Panc1 (cell line): ENCODE data around the gene RPS3. TPM values are rescaled to one million over a fixed set of nuclear protein-coding genes. Genes with fewer than 3 reads are reported as not detected.

ENCODE experiments used
- ATAC-seq: fragments of 200-7000 bp; cut with Tn5 transposase; 2 replicates; pipeline ENCODE4 v1.9.1; 2020; ENCODE audit warnings: mild to moderate bottlenecking, moderate library complexity
- BruUV-seq: library from RNA; stranded (reverse); fragments of 400-500 nt; replicated peaks from 2 replicates; lab custom pipeline; 2021; lab: Mats Ljungman, UMichigan
- CTCF ChIA-PET: fragments of 300-600 bp; sonication (Branson Sonifier 250); formaldehyde crosslinking; loops from one replicate; lab custom pipeline; 2022; ENCODE audit warnings: antibody characterized with exemption; lab: Charles Lee
- POLR2A ChIA-PET: fragments of 300-600 bp; sonication (Branson Sonifier 250); formaldehyde crosslinking; loops from one replicate; lab custom pipeline; 2022; ENCODE audit warnings: antibody characterized with exemption; lab: Charles Lee
- DNase-seq: peaks from one replicate; pipeline ENCODE4 v3.0.0-alpha.2; 2010; ENCODE audit warnings: low read depth, low spot score
- H3K27ac ChIP-seq: 2 replicates; pipeline ENCODE4 v1.5.1; 2011; ENCODE audit warnings: mild to moderate bottlenecking, low read length, inconsistent platforms
- H3K27me3 ChIP-seq: fragments of 200-500 bp; sonication (Bioruptor generic); 2 replicates; pipeline ENCODE4 v1.6.0; 2014; ENCODE audit warnings: low read length, inconsistent platforms; ENCODE audit not compliant: control insufficient read depth, insufficient read depth
- H3K36me3 ChIP-seq: fragments of 200-500 bp; sonication (Bioruptor generic); 2 replicates; pipeline ENCODE4 v1.5.1; 2014; ENCODE audit warnings: inconsistent platforms, mild to moderate bottlenecking, low read length, moderate library complexity; ENCODE audit not compliant: control insufficient read depth, insufficient read depth
- H3K4me1 ChIP-seq: 2 replicates; pipeline ENCODE4 v1.5.1; 2011; ENCODE audit warnings: inconsistent platforms, mild to moderate bottlenecking, low read length, moderate library complexity; ENCODE audit not compliant: control insufficient read depth, insufficient read depth
- H3K4me3 ChIP-seq, 2 experiments: 2 replicates each; pipeline ENCODE4 v1.5.1; 2011 to 2012; ENCODE audit warnings: low read depth in 2 of 2, low read length in 2 of 2, mild to moderate bottlenecking in 2 of 2, inconsistent platforms in 1 of 2, moderate library complexity in 1 of 2
- H3K9me3 ChIP-seq: fragments of 200-500 bp; sonication (Bioruptor generic); 2 replicates; pipeline ENCODE4 v1.5.1; 2014; ENCODE audit warnings: low read depth, mild to moderate bottlenecking, inconsistent platforms, low read length, moderate library complexity; ENCODE audit not compliant: control insufficient read depth, insufficient read depth
- CTCF ChIP-seq: fragments of 450-650 bp; IDR thresholded peaks from 2 replicates; pipeline ENCODE4 v1.5.1; 2017; ENCODE audit warnings: mild to moderate bottlenecking
- POLR2AphosphoS5 ChIP-seq: IDR thresholded peaks from 2 replicates; pipeline ENCODE4 v1.6.1; 2012; ENCODE audit warnings: mild to moderate bottlenecking, low read depth, low read length, moderate library complexity
- SIN3A ChIP-seq: IDR thresholded peaks from 2 replicates; pipeline ENCODE4 v1.6.1; 2012; ENCODE audit warnings: low read depth, mild to moderate bottlenecking, low read length, moderate library complexity, borderline replicate concordance; ENCODE audit not compliant: insufficient read depth
- TCF7L2 ChIP-seq: IDR thresholded peaks from 2 replicates; pipeline ENCODE4 v1.6.1; 2011; ENCODE audit warnings: mild to moderate bottlenecking, low read depth, low read length, inconsistent platforms
- in situ Hi-C: cut with HindIII; loops from 2 replicates; pipeline ENCODE4 v1.10.0; 2016; ENCODE audit warnings: low sequenced_read_pairs, low pct_unique_long_range_greater_than_20kb
- intact Hi-C: fragments of 100-400 bp; cut with micrococcal nuclease; formaldehyde crosslinking; loops from one replicate; pipeline ENCODE4 v1.10.0; 2022; ENCODE audit not compliant: unreplicated experiment
- total RNA-seq: library from RNA; stranded (reverse); gene quantifications from one replicate; pipeline ENCODE4 v1.2.1, GENCODE V29; 2021; ENCODE audit not compliant: unreplicated experiment
- TF ChIP-seq, protein P1 (sequence below), 2 experiments: IDR thresholded peaks; 2 replicates each; pipeline ENCODE4 v1.6.1; 2011 to 2012; ENCODE audit warnings: low read depth in 2 of 2, control low read depth in 1 of 2, low read length in 1 of 2, mild to moderate bottlenecking in 1 of 2, moderate library complexity in 1 of 2; ENCODE audit not compliant: insufficient read depth in 1 of 2

RPS3 gene
- total RNA-seq, 1 experiment from 2014 or later, result 2,945 TPM

DNA sequence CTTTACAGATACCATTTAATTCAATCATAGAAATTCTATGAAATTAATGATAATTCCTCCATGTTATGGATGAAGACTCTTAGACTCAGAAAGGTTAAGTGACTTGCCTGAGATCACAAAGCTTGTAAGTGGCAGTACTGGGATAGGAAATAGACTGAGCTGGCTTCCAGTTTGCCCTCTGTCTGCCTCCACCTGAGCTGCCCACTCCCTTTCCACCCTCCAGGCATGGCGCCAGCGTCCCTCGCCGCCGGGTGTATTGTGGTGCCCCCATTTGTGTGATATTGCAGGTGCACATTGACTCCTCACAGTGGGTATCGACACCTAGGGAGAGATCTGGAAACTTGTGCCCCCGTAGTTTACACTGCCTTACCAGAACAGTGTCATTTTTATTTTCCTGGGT lies 9.4 kb upstream of the RPS3 start:
- Histone ChIP-seq H3K27me3 (no peaks in the 10 kb centered on the region), H3K4me1 (peaks cover 29% of the 10 kb centered on the region), H3K4me3 (no peak overlapping the region), H3K36me3 (no peaks in the 10 kb centered on the region), H3K27ac (no peak overlapping the region), H3K9me3 (no peaks in the 10 kb centered on the region)
- in situ Hi-C loops, result no loop called here
- TF ChIP-seq CTCF (no peak), TCF7L2 (no peak), POLR2AphosphoS5 (no peak), SIN3A (no peak)
- TF ChIP-seq, protein P1, sequence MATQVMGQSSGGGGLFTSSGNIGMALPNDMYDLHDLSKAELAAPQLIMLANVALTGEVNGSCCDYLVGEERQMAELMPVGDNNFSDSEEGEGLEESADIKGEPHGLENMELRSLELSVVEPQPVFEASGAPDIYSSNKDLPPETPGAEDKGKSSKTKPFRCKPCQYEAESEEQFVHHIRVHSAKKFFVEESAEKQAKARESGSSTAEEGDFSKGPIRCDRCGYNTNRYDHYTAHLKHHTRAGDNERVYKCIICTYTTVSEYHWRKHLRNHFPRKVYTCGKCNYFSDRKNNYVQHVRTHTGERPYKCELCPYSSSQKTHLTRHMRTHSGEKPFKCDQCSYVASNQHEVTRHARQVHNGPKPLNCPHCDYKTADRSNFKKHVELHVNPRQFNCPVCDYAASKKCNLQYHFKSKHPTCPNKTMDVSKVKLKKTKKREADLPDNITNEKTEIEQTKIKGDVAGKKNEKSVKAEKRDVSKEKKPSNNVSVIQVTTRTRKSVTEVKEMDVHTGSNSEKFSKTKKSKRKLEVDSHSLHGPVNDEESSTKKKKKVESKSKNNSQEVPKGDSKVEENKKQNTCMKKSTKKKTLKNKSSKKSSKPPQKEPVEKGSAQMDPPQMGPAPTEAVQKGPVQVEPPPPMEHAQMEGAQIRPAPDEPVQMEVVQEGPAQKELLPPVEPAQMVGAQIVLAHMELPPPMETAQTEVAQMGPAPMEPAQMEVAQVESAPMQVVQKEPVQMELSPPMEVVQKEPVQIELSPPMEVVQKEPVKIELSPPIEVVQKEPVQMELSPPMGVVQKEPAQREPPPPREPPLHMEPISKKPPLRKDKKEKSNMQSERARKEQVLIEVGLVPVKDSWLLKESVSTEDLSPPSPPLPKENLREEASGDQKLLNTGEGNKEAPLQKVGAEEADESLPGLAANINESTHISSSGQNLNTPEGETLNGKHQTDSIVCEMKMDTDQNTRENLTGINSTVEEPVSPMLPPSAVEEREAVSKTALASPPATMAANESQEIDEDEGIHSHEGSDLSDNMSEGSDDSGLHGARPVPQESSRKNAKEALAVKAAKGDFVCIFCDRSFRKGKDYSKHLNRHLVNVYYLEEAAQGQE (IDR thresholded peaks at IDR 0.05; ENCODE audit: insufficient read depth in 1 of 2, low read depth in 2 of 2, low read length in 1 of 2), result no peak
- ChIA-PET POLR2A (no interaction called here), CTCF (interaction anchor here (0.6 to 0.8 kb wide), 3 partner anchors 24 to 131 kb away, joined by 3 to 7 read pairs (median 4); no protein-coding TSS in a partner anchor)
- intact Hi-C loops, result loop anchor here (2.0 kb wide), 1 partner anchor 35 kb away; no protein-coding TSS in a partner anchor
- no peak for DNase-seq
- ATAC-seq, result no peak
- BruUV-seq, result no TSS peak

GRCh38 chr11:75394085-75394840 lies 5.1 kb upstream of the RPS3 start:
- TF ChIP-seq POLR2AphosphoS5, result no peak
- TF ChIP-seq, protein P1 (IDR thresholded peaks at IDR 0.05; ENCODE audit: insufficient read depth in 1 of 2, low read depth in 2 of 2, low read length in 1 of 2), result no peak
- H3K36me3 ChIP-seq, result no peaks in the 10 kb centered on the region
- H3K4me3 ChIP-seq, result no peak overlapping the region
- intact Hi-C loops (no loop called here), in situ Hi-C loops (no loop called here)
- H3K27ac ChIP-seq, result no peak overlapping the region
- BruUV-seq, result no TSS peak
- ChIA-PET CTCF (interaction anchor here (0.7 kb wide), 1 partner anchor 51 kb away, joined by 3 read pairs; no protein-coding TSS in a partner anchor), POLR2A (interaction anchor here (0.6 kb wide), 1 partner anchor 113 kb away, joined by 8 read pairs; no protein-coding TSS in a partner anchor)
- H3K4me1 ChIP-seq, result no peaks in the 10 kb centered on the region
- no peaks in the 10 kb centered on the region for H3K27me3 ChIP-seq
- no peak for ATAC-seq
- DNase-seq, result no peak
- H3K9me3 ChIP-seq, result no peaks in the 10 kb centered on the region
